Gastrocnemius medialis (tissue), 4 donors: ENCODE measurements around the gene CYSRT1. TPM values are rescaled to one million over a fixed set of nuclear protein-coding genes. Genes with fewer than 3 reads are reported as not detected.

ENCODE experiments used
- ATAC-seq, 2 donors: fragments of 150-250 bp; one replicate each; pipeline ENCODE4 v1.9.1; 2016
- DNase-seq, 2 donors: peaks; one replicate each; pipeline ENCODE4 v3.0.0-alpha.2; 2019
- H3K27ac ChIP-seq, 4 donors: fragments of 200-600 bp; sonication (generic); 1 replicate in 1 of 4; 2 replicates in 3 of 4; pipeline ENCODE4 v1.5.1; 2016 to 2018; ENCODE audit warnings: mild to moderate bottlenecking in 2 of 4, moderate library complexity in 1 of 4
- H3K27me3 ChIP-seq, 3 donors: fragments of 200-600 bp; sonication (generic) in 2 of 3; 1 replicate in 1 of 3; 2 replicates in 2 of 3; pipeline versions ENCODE4 v1.5.1 to v1.6.0; 2016 to 2019; ENCODE audit warnings: mild to moderate bottlenecking in 1 of 3, moderate library complexity in 1 of 3
- H3K36me3 ChIP-seq, 2 donors: fragments of 200-600 bp; sonication (generic) in 1 of 2; one replicate each; pipeline ENCODE4 v1.5.1; 2017 to 2018
- H3K4me1 ChIP-seq, 2 donors: fragments of 200-600 bp; sonication (generic) in 1 of 2; one replicate each; pipeline ENCODE4 v1.5.1; 2016 to 2017; ENCODE audit warnings: mild to moderate bottlenecking in 2 of 2
- H3K4me3 ChIP-seq, 4 donors: fragments of 200-600 bp; sonication (generic) in 3 of 4; 1 replicate in 1 of 4; 2 replicates in 3 of 4; pipeline ENCODE4 v1.5.1; 2016 to 2019; ENCODE audit warnings: mild to moderate bottlenecking in 2 of 4
- H3K9me3 ChIP-seq, 3 donors: fragments of 200-600 bp; sonication (generic) in 2 of 3; 1 replicate in 1 of 3; 2 replicates in 2 of 3; pipeline ENCODE4 v1.5.1; 2016 to 2019
- POLR2A ChIP-seq, 2 donors: fragments of 450-650 bp; IDR thresholded peaks; one replicate each; pipeline ENCODE4 v1.6.1; 2017; ENCODE audit warnings: antibody characterized with exemption in 2 of 2, mild to moderate bottlenecking in 2 of 2, moderate library complexity in 2 of 2
- in situ Hi-C, 4 donors: fragments of 200-750 bp; cut with MboI; loops; one replicate each; pipeline versions ENCODE4 v1.15.0 to v1.8.0; 2017; ENCODE audit warnings: low sequenced_read_pairs in 4 of 4
- intact Hi-C: fragments of 100-400 bp; cut with DNase I; formaldehyde crosslinking; loops from one replicate; pipeline ENCODE4 v1.15.1; 2023; ENCODE audit warnings: low total_unique reads
- total RNA-seq, 4 donors: library from RNA; depleted of rRNA; stranded (reverse); fragments of >200 nt; gene quantifications; one replicate each; pipeline versions ENCODE4 v1.1.0 to v1.2.3, GENCODE V29; 2016
- TF ChIP-seq, protein P1 (sequence below), 5 experiments: fragments of 450-650 bp in 3 of 5; fragments of 200-600 bp in 2 of 5; sonication (generic) in 2 of 5; IDR thresholded peaks in 4 of 5; conservative IDR thresholded peaks in 1 of 5; 1 replicate in 4 of 5; 2 replicates in 1 of 5; pipeline ENCODE4 v1.5.1; 2016 to 2019; ENCODE audit warnings: antibody characterized with exemption in 5 of 5, mild to moderate bottlenecking in 3 of 5, moderate library complexity in 3 of 5

Gene CYSRT1
- total RNA-seq, 4 donors from 2014 or later: 0.42 TPM; not detected in 3

GRCh38 chr9:137191691-137192447 is 33.1 kb upstream of the CYSRT1 start:
- Histone ChIP-seq H3K27me3 (no peaks in the 10 kb centered on the region), H3K4me1 (peaks cover 28 to 41% of the 10 kb centered on the region in 2 donors), H3K27ac (no peak overlapping the region), H3K4me3 (no peak overlapping the region), H3K9me3 (no peaks in the 10 kb centered on the region), H3K36me3 (peaks cover 0 to 22% of the 10 kb centered on the region in 2 donors)
- DNase-seq: no peak
- intact Hi-C loops: no loop called here
- ATAC-seq: no peak
- in situ Hi-C loops: no loop called here
- no peak for TF ChIP-seq POLR2A (IDR thresholded peaks at IDR 0.05)
- TF ChIP-seq, protein P1, sequence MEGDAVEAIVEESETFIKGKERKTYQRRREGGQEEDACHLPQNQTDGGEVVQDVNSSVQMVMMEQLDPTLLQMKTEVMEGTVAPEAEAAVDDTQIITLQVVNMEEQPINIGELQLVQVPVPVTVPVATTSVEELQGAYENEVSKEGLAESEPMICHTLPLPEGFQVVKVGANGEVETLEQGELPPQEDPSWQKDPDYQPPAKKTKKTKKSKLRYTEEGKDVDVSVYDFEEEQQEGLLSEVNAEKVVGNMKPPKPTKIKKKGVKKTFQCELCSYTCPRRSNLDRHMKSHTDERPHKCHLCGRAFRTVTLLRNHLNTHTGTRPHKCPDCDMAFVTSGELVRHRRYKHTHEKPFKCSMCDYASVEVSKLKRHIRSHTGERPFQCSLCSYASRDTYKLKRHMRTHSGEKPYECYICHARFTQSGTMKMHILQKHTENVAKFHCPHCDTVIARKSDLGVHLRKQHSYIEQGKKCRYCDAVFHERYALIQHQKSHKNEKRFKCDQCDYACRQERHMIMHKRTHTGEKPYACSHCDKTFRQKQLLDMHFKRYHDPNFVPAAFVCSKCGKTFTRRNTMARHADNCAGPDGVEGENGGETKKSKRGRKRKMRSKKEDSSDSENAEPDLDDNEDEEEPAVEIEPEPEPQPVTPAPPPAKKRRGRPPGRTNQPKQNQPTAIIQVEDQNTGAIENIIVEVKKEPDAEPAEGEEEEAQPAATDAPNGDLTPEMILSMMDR (IDR thresholded peaks at IDR 0.05 in 4 of 5, conservative IDR thresholded peaks at IDR 0.05 in 1 of 5): no peak

DNA sequence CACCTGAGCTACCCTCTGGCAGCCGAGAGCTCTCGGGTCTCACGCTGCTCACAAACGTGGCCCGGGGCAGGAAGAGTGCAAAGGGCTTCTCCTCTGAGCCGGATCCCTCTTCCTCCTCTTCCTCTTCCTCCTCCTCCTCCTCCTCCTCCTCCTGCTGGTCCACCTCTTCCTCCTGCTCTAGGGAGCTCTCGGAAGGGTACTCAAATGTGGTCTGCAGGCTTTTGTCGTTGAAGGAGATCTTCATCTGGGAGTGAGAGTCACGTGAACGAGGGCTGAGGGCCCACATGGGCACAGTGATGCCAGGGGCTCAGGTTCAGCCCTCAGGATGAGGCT is 32.6 kb upstream of the CYSRT1 start:
- no peak for ATAC-seq
- Histone ChIP-seq H3K9me3 (no peaks in the 10 kb centered on the region), H3K27ac (no peak overlapping the region), H3K27me3 (no peaks in the 10 kb centered on the region), H3K4me3 (no peak overlapping the region), H3K4me1 (peaks cover 25 to 40% of the 10 kb centered on the region in 2 donors), H3K36me3 (peaks cover 0 to 22% of the 10 kb centered on the region in 2 donors)
- DNase-seq: no peak
- in situ Hi-C loops: no loop called here
- TF ChIP-seq, protein P1 (IDR thresholded peaks at IDR 0.05 in 4 of 5, conservative IDR thresholded peaks at IDR 0.05 in 1 of 5): no peak
- no peak for TF ChIP-seq POLR2A (IDR thresholded peaks at IDR 0.05)
- intact Hi-C loops: no loop called here

- Histone ChIP-seq H3K4me1 (peaks cover 21 to 40% of the 10 kb centered on the region in 2 donors), H3K27me3 (no peaks in the 10 kb centered on the region), H3K9me3 (no peaks in the 10 kb centered on the region), H3K27ac (no peak overlapping the region), H3K4me3 (no peak overlapping the region), H3K36me3 (peaks cover 0 to 22% of the 10 kb centered on the region in 2 donors)
- intact Hi-C loops: no loop called here
- in situ Hi-C loops: no loop called here
- TF ChIP-seq, protein P1 (IDR thresholded peaks at IDR 0.05 in 4 of 5, conservative IDR thresholded peaks at IDR 0.05 in 1 of 5): no peak
- no peak for TF ChIP-seq POLR2A (IDR thresholded peaks at IDR 0.05)
- ATAC-seq: no peak
- no peak for DNase-seq
Observed at GRCh38 chr9:137192859-137193258, 32.1 kb upstream of the CYSRT1 start.

DNA sequence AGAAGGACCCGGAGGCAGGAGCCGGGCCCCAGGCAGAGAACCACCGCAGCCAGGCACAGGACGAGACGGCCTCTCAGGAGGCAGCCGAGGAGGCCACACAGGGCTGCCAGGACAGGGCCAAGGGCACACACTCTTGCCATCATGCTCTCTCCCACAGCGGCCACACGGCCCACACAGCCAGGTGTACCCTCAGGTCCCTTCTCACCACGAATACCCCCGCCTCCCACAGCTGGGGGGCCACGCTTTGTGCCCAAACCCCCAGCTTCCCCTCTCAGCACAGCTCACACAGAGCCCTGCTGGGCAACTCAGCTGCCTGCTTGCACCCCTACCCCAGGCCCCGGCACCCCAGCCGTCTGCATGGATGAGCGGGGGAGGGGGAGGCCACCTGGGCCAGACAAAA is 31.2 kb upstream of the CYSRT1 start:
- H3K9me3 ChIP-seq: no peaks in the 10 kb centered on the region
- H3K27ac ChIP-seq: no peak overlapping the region
- TF ChIP-seq, protein P1 (IDR thresholded peaks at IDR 0.05 in 4 of 5, conservative IDR thresholded peaks at IDR 0.05 in 1 of 5): no peak
- no peak for TF ChIP-seq POLR2A (IDR thresholded peaks at IDR 0.05)
- peaks cover 28 to 45% of the 10 kb centered on the region in 2 donors for H3K4me1 ChIP-seq
- ATAC-seq (no peak), DNase-seq (no peak)
- in situ Hi-C loops (no loop called here), intact Hi-C loops (no loop called here)
- H3K4me3 ChIP-seq: no peak overlapping the region
- peaks cover 0 to 22% of the 10 kb centered on the region in 2 donors for H3K36me3 ChIP-seq
- H3K27me3 ChIP-seq: no peaks in the 10 kb centered on the region
